WTC11 (cell line): Measurements from ENCODE around the gene POLE3. TPM values are rescaled to one million over a fixed set of nuclear protein-coding genes. Genes with fewer than 3 reads are reported as not detected.

Experiments used
- ATAC-seq: fragments of 200-7000 bp; cut with Tn5 transposase; 2 replicates; pipeline ENCODE4 v1.10.0; 2021; ENCODE audit warnings: mild to moderate bottlenecking, moderate library complexity
- CTCF ChIA-PET: fragments of 300-600 bp; sonication (Branson Sonifier 250); formaldehyde crosslinking; loops from one replicate; lab custom pipeline; 2021; ENCODE audit warnings: antibody characterized with exemption; lab: Charles Lee
- POLR2A ChIA-PET: fragments of 350-600 bp; sonication (Branson Sonifier 250); formaldehyde crosslinking; loops from one replicate; lab custom pipeline; 2021; ENCODE audit warnings: antibody characterized with exemption; lab: Charles Lee
- DNase-seq: peaks from one replicate; pipeline ENCODE4 v3.0.0; 2021; ENCODE audit warnings: low spot score
- H3K27ac Mint-ChIP-seq: 2 replicates; pipeline ENCODE4 v1.8.0; 2021; ENCODE audit warnings: mixed read lengths
- H3K27me3 Mint-ChIP-seq: 2 replicates; pipeline ENCODE4 v1.8.0; 2021; ENCODE audit warnings: low read depth, mild to moderate bottlenecking, moderate library complexity, mixed read lengths
- H3K36me3 Mint-ChIP-seq: 2 replicates; pipeline ENCODE4 v1.8.0; 2021; ENCODE audit warnings: mixed read lengths
- H3K4me1 Mint-ChIP-seq: 2 replicates; pipeline ENCODE4 v1.8.0; 2022; ENCODE audit warnings: mixed read lengths
- H3K4me3 Mint-ChIP-seq: 2 replicates; pipeline ENCODE4 v1.8.0; 2021; ENCODE audit warnings: mild to moderate bottlenecking, moderate library complexity, mixed read lengths
- H3K9me3 Mint-ChIP-seq: 2 replicates; pipeline ENCODE4 v1.8.0; 2021; ENCODE audit warnings: mixed read lengths
- ELF4 ChIP-seq: sonication (generic); formaldehyde crosslinking; IDR thresholded peaks from 2 replicates; pipeline ENCODE4 v1.8.1; 2022; ENCODE audit warnings: low read depth, mild to moderate bottlenecking, moderate library complexity, missing genetic modification reagents
- ETV6 ChIP-seq: sonication (generic); formaldehyde crosslinking; IDR thresholded peaks from 2 replicates; pipeline ENCODE4 v1.8.1; 2022; ENCODE audit warnings: mild to moderate bottlenecking, missing genetic modification reagents
- FOXJ3 ChIP-seq: sonication (generic); formaldehyde crosslinking; IDR thresholded peaks from 2 replicates; pipeline ENCODE4 v1.9.0; 2021; ENCODE audit warnings: missing genetic modification reagents, mild to moderate bottlenecking, borderline replicate concordance
- KAT7 ChIP-seq: sonication (generic); formaldehyde crosslinking; IDR thresholded peaks from 2 replicates; pipeline ENCODE4 v1.8.1; 2023; ENCODE audit warnings: missing genetic modification reagents, mild to moderate bottlenecking, borderline replicate concordance
- NFYB ChIP-seq: sonication (generic); formaldehyde crosslinking; conservative IDR thresholded peaks from 2 replicates; pipeline ENCODE4 v1.8.0; 2022; ENCODE audit warnings: low read depth, missing genetic modification reagents
- OVOL2 ChIP-seq: fragments of 250-450 bp; sonication (Bioruptor Pico); IDR thresholded peaks from 2 replicates; pipeline ENCODE4 v1.9.0; 2021; ENCODE audit warnings: mild to moderate bottlenecking, borderline replicate concordance
- PRRX2 ChIP-seq: fragments of 250-450 bp; sonication (Bioruptor Pico); IDR thresholded peaks from 2 replicates; pipeline ENCODE4 v1.8.0; 2021; ENCODE audit warnings: mild to moderate bottlenecking
- SOX15 ChIP-seq: fragments of 250-450 bp; sonication (Bioruptor Pico); IDR thresholded peaks from 2 replicates; pipeline ENCODE4 v1.9.0; 2021; ENCODE audit warnings: mild to moderate bottlenecking
- TEAD1 ChIP-seq: sonication (generic); formaldehyde crosslinking; IDR thresholded peaks from 2 replicates; pipeline ENCODE4 v1.8.0; 2022; ENCODE audit warnings: mild to moderate bottlenecking, missing genetic modification reagents
- TEAD4 ChIP-seq: sonication (generic); formaldehyde crosslinking; IDR thresholded peaks from 2 replicates; pipeline ENCODE4 v1.8.0; 2022; ENCODE audit warnings: mild to moderate bottlenecking, missing genetic modification reagents
- ZBTB21 ChIP-seq: sonication (generic); formaldehyde crosslinking; IDR thresholded peaks from 2 replicates; pipeline ENCODE4 v1.8.1; 2023; ENCODE audit warnings: mild to moderate bottlenecking, missing genetic modification reagents, borderline replicate concordance
- ZNF263 ChIP-seq: sonication (generic); formaldehyde crosslinking; IDR thresholded peaks from 2 replicates; pipeline ENCODE4 v1.8.1; 2022; ENCODE audit warnings: low read depth, mild to moderate bottlenecking, moderate library complexity, missing genetic modification reagents
- ZNF317 ChIP-seq: sonication (generic); formaldehyde crosslinking; IDR thresholded peaks from 2 replicates; pipeline ENCODE4 v1.8.1; 2023; ENCODE audit warnings: low read depth, mild to moderate bottlenecking, moderate library complexity, missing genetic modification reagents, borderline replicate concordance
- total RNA-seq: library from RNA; stranded (reverse); gene quantifications from 3 replicates; pipeline ENCODE4 v1.2.3, GENCODE V29; 2021
- TF ChIP-seq, protein P1 (sequence below): sonication (generic); formaldehyde crosslinking; IDR thresholded peaks from 2 replicates; pipeline ENCODE4 v1.8.1; 2023; ENCODE audit warnings: mild to moderate bottlenecking, missing genetic modification reagents, borderline replicate concordance
- TF ChIP-seq, protein P2 (sequence below): fragments of 200-600 bp; IDR thresholded peaks from 2 replicates; pipeline ENCODE4 v1.8.0; 2022; ENCODE audit warnings: antibody characterized with exemption
- TF ChIP-seq, protein P3 (sequence below): sonication (generic); formaldehyde crosslinking; IDR thresholded peaks from 2 replicates; pipeline ENCODE4 v1.8.1; 2022; ENCODE audit warnings: mild to moderate bottlenecking, moderate library complexity, missing genetic modification reagents
- TF ChIP-seq, protein P4 (sequence below): sonication (generic); formaldehyde crosslinking; IDR thresholded peaks from 2 replicates; pipeline ENCODE4 v1.8.0; 2023; ENCODE audit warnings: mild to moderate bottlenecking, missing genetic modification reagents

Gene POLE3
- total RNA-seq, 1 experiment from 2014 or later, result 43.6 TPM

DNA sequence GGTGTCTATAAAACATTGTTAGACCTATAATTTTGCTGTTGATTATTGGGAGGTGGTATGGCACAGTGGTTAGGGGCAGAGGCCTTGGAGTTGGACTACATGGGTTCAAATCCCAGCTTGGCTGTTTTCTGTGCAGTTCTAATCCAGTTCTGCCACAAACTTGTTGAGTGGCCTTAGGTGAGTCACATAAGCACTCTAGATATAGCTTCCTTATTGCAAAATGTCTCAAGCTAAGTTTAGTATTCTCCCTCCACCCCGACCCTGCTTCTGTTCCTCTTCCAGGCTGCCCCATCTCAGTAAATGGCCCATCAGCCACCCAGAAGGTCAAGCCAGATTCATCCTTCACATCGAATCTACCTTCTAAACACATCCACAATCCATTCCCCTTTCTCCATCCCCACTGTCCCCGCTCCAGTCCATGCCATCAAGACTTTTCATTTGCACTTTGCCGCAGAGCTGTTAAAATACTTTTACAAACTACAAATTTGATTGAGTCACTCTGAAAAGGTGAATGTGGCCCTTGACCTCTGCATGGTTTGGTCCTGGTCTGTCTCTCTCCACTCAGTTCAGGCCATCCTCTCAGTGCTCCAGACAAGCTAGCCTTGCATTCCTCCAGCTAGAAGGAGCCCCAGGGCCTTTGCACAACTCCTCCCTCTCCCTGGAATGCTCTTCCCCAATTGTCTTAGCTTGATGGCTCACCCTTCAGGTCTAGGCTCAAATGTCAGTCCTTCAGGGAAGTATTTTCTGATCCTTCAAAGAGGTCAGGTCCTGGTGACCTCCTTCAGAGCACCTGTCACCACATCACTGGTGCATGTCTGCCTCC, 23.7 kb downstream of the POLE3 start:
- no peak overlapping the region for H3K4me3 Mint-ChIP-seq
- no peak for TF ChIP-seq PRRX2 (CRISPR knock-in tag)
- no peak for TF ChIP-seq NFYB
- no peak for TF ChIP-seq ELF4 (CRISPR knock-in tag)
- TF ChIP-seq SOX15, result no peak
- TF ChIP-seq ETV6 (CRISPR knock-in tag), result no peak
- no peak for TF ChIP-seq ZNF263 (CRISPR knock-in tag)
- no peak for TF ChIP-seq KAT7 (CRISPR knock-in tag)
- TF ChIP-seq, protein P1, sequence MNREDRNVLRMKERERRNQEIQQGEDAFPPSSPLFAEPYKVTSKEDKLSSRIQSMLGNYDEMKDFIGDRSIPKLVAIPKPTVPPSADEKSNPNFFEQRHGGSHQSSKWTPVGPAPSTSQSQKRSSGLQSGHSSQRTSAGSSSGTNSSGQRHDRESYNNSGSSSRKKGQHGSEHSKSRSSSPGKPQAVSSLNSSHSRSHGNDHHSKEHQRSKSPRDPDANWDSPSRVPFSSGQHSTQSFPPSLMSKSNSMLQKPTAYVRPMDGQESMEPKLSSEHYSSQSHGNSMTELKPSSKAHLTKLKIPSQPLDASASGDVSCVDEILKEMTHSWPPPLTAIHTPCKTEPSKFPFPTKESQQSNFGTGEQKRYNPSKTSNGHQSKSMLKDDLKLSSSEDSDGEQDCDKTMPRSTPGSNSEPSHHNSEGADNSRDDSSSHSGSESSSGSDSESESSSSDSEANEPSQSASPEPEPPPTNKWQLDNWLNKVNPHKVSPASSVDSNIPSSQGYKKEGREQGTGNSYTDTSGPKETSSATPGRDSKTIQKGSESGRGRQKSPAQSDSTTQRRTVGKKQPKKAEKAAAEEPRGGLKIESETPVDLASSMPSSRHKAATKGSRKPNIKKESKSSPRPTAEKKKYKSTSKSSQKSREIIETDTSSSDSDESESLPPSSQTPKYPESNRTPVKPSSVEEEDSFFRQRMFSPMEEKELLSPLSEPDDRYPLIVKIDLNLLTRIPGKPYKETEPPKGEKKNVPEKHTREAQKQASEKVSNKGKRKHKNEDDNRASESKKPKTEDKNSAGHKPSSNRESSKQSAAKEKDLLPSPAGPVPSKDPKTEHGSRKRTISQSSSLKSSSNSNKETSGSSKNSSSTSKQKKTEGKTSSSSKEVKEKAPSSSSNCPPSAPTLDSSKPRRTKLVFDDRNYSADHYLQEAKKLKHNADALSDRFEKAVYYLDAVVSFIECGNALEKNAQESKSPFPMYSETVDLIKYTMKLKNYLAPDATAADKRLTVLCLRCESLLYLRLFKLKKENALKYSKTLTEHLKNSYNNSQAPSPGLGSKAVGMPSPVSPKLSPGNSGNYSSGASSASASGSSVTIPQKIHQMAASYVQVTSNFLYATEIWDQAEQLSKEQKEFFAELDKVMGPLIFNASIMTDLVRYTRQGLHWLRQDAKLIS (CRISPR knock-in tag), result no peak
- TF ChIP-seq, protein P2, sequence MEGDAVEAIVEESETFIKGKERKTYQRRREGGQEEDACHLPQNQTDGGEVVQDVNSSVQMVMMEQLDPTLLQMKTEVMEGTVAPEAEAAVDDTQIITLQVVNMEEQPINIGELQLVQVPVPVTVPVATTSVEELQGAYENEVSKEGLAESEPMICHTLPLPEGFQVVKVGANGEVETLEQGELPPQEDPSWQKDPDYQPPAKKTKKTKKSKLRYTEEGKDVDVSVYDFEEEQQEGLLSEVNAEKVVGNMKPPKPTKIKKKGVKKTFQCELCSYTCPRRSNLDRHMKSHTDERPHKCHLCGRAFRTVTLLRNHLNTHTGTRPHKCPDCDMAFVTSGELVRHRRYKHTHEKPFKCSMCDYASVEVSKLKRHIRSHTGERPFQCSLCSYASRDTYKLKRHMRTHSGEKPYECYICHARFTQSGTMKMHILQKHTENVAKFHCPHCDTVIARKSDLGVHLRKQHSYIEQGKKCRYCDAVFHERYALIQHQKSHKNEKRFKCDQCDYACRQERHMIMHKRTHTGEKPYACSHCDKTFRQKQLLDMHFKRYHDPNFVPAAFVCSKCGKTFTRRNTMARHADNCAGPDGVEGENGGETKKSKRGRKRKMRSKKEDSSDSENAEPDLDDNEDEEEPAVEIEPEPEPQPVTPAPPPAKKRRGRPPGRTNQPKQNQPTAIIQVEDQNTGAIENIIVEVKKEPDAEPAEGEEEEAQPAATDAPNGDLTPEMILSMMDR, result no peak
- TF ChIP-seq FOXJ3 (CRISPR knock-in tag), result no peak
- TF ChIP-seq ZBTB21 (CRISPR knock-in tag), result no peak
- TF ChIP-seq, protein P3, sequence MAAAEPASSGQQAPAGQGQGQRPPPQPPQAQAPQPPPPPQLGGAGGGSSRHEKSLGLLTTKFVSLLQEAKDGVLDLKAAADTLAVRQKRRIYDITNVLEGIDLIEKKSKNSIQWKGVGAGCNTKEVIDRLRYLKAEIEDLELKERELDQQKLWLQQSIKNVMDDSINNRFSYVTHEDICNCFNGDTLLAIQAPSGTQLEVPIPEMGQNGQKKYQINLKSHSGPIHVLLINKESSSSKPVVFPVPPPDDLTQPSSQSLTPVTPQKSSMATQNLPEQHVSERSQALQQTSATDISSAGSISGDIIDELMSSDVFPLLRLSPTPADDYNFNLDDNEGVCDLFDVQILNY, result no peak
- TF ChIP-seq OVOL2, result no peak
- no peak for TF ChIP-seq ZNF317
- TF ChIP-seq TEAD4 (CRISPR knock-in tag), result no peak
- TF ChIP-seq, protein P4, sequence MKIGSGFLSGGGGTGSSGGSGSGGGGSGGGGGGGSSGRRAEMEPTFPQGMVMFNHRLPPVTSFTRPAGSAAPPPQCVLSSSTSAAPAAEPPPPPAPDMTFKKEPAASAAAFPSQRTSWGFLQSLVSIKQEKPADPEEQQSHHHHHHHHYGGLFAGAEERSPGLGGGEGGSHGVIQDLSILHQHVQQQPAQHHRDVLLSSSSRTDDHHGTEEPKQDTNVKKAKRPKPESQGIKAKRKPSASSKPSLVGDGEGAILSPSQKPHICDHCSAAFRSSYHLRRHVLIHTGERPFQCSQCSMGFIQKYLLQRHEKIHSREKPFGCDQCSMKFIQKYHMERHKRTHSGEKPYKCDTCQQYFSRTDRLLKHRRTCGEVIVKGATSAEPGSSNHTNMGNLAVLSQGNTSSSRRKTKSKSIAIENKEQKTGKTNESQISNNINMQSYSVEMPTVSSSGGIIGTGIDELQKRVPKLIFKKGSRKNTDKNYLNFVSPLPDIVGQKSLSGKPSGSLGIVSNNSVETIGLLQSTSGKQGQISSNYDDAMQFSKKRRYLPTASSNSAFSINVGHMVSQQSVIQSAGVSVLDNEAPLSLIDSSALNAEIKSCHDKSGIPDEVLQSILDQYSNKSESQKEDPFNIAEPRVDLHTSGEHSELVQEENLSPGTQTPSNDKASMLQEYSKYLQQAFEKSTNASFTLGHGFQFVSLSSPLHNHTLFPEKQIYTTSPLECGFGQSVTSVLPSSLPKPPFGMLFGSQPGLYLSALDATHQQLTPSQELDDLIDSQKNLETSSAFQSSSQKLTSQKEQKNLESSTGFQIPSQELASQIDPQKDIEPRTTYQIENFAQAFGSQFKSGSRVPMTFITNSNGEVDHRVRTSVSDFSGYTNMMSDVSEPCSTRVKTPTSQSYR (CRISPR knock-in tag), result no peak
- TF ChIP-seq TEAD1, result no peak
- peaks cover 4% of the 10 kb centered on the region for H3K36me3 Mint-ChIP-seq
- H3K27me3 Mint-ChIP-seq, result no peaks in the 10 kb centered on the region
- no peak overlapping the region for H3K27ac Mint-ChIP-seq
- ChIA-PET CTCF (no interaction called here), POLR2A (no interaction called here)
- H3K4me1 Mint-ChIP-seq, result peaks cover 6% of the 10 kb centered on the region
- ATAC-seq (no peak), DNase-seq (no peak)
- H3K9me3 Mint-ChIP-seq, result no peaks in the 10 kb centered on the region
